GM23248 (cell line): Measurements from ENCODE around the gene NDE1.

Experiments
- EZH2 ChIP-seq: fragments of 200-600 bp; sonication (generic); IDR thresholded peaks from 2 replicates; pipeline ENCODE4 v1.6.1; 2018; ENCODE audit warnings: antibody characterized with exemption, mild to moderate bottlenecking; ENCODE audit not compliant: insufficient read depth, poor library complexity, severe bottlenecking
- EZH2phosphoT487 ChIP-seq: fragments of 200-600 bp; sonication (generic); IDR thresholded peaks from 2 replicates; pipeline ENCODE4 v1.6.1; 2018; ENCODE audit warnings: antibody characterized with exemption, moderate library complexity, mild to moderate bottlenecking, low read depth; ENCODE audit not compliant: insufficient read depth

DNA sequence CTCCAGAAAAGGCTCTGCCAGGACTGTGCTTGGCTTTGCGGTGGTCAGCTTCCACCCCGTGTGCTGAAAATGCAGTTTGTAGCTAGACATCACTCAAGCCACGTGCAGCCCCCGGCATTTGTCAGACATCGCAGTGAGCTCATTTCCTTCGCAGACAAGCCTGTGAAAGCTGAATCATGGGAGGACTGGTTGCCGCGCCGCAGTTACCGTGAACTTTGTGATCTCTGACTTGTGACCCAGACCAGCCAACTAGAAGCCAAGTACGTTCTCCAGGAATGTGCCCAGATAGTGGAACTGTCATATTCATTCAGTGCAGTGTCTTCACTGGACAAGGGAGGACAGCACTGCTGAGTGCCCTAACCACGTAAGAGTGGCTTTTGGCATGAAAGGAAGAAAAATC lies 58.1 kb downstream of the NDE1 start:
- TF ChIP-seq EZH2phosphoT487: no peak
- TF ChIP-seq EZH2: no peak
